GM12865 (cell line): ENCODE data around the gene DAZAP1.
"Not testable (repeated sequence)": the region's sequence is repeated elsewhere in the genome, so short reads cannot be mapped to it uniquely, and the experiment has no call there.

Experiments used
- DNase-seq: peaks from one replicate; pipeline ENCODE4 v3.0.0; 2010; ENCODE audit warnings: low read depth
- H3K4me3 ChIP-seq: 2 replicates; pipeline ENCODE4 v1.5.1; 2011; ENCODE audit warnings: mild to moderate bottlenecking, low read depth, low read length, control low read depth
- CTCF ChIP-seq: IDR thresholded peaks from 2 replicates; pipeline ENCODE4 v1.5.1; 2011; ENCODE audit warnings: low read length, control low read depth, low read depth, inconsistent platforms; ENCODE audit not compliant: insufficient read depth; ENCODE audit errors: missing control alignments

Gene DAZAP1

GRCh38 chr19:1434040-1434366, 26.6 kb downstream of the DAZAP1 start:
- no peak for TF ChIP-seq CTCF
- no peak for DNase-seq
- no peak overlapping the region for H3K4me3 ChIP-seq

GRCh38 chr19:1434577-1435060, 27.2 kb downstream of the DAZAP1 start:
- H3K4me3 ChIP-seq = no peak overlapping the region
- no peak for TF ChIP-seq CTCF
- no peak for DNase-seq

- no peak for DNase-seq
- H3K4me3 ChIP-seq = no peak overlapping the region
- no peak for TF ChIP-seq CTCF
These were observed 28.1 kb downstream of the DAZAP1 start for GRCh38 chr19:1435378-1435989.

GRCh38 chr19:1437609-1438008, 30.2 kb downstream of the DAZAP1 start:
- H3K4me3 ChIP-seq = peak overlapping the region; percentile 60

GRCh38 chr19:1438035-1438932, 30.9 kb downstream of the DAZAP1 start, which contains the start of gene RPS15:
TSS of gene RPS15 (plus strand) at chr19:1438396. CDS start at chr19:1438426, 30 bp downstream.
- peak; percentile 98 for TF ChIP-seq CTCF
- DNase-seq = peak; percentile 98
- H3K4me3 ChIP-seq = peak within 1 kb of the TSS; percentile 60

More at GRCh38 chr19:1437609-1438008, 30.2 kb downstream of the DAZAP1 start:
- no peak for TF ChIP-seq CTCF
- no peak for DNase-seq

- no peak for TF ChIP-seq CTCF
- peak overlapping the region; percentile 60 for H3K4me3 ChIP-seq
- no peak for DNase-seq
These were observed 31.6 kb downstream of the DAZAP1 start for GRCh38 chr19:1438933-1439354.

- H3K4me3 ChIP-seq = peak overlapping the region; percentile 60
- DNase-seq = not testable (repeated sequence)
These were observed 32.4 kb downstream of the DAZAP1 start for GRCh38 chr19:1439525-1440417.
